ENCODE measurements around the gene DTNB.

The DTNB gene

GRCh38 chr2:25504266-25504665 is 169.1 kb downstream of the DTNB start:
- DNase-seq (ENCODE audit: insufficient read length, low spot score) (no peak), FAIRE-seq (no peak)
- TF ChIP-seq SPI1 (IDR thresholded peaks at IDR 0.05; ENCODE audit: low read depth, low read length) (no peak), POU2F2 (IDR thresholded peaks at IDR 0.05; ENCODE audit: low read depth, low read length) (no peak), PAX5 (IDR thresholded peaks at IDR 0.05; ENCODE audit: insufficient read depth, low read length, severe bottlenecking) (no peak), POLR2AphosphoS5 (IDR thresholded peaks at IDR 0.05; ENCODE audit: low read depth, low read length) (no peak), POLR2A (IDR thresholded peaks at IDR 0.05; ENCODE audit: low read depth, low read length) (no peak), TAF1 (IDR thresholded peaks at IDR 0.05; ENCODE audit: low read depth, low read length) (no peak)

GRCh38 chr2:25499157-25499556 is 174.2 kb downstream of the DTNB start:
- no peak for DNase-seq (ENCODE audit: insufficient read length, low spot score)
- FAIRE-seq: no peak
- TF ChIP-seq POLR2AphosphoS5 (IDR thresholded peaks at IDR 0.05; ENCODE audit: low read depth, low read length) (no peak), TAF1 (IDR thresholded peaks at IDR 0.05; ENCODE audit: low read depth, low read length) (no peak), PAX5 (IDR thresholded peaks at IDR 0.05; ENCODE audit: insufficient read depth, low read length, severe bottlenecking) (no peak), POU2F2 (IDR thresholded peaks at IDR 0.05; ENCODE audit: low read depth, low read length) (no peak), POLR2A (IDR thresholded peaks at IDR 0.05; ENCODE audit: low read depth, low read length) (no peak), SPI1 (IDR thresholded peaks at IDR 0.05; ENCODE audit: low read depth, low read length) (no peak)

GRCh38 chr2:25497918-25498407 is 175.4 kb downstream of the DTNB start:
- DNase-seq (ENCODE audit: insufficient read length, low spot score) (no peak), FAIRE-seq (peak; percentile 38)
- TF ChIP-seq SPI1 (IDR thresholded peaks at IDR 0.05; ENCODE audit: low read depth, low read length) (peak; percentile 87), POU2F2 (IDR thresholded peaks at IDR 0.05; ENCODE audit: low read depth, low read length) (no peak)

- no peak for DNase-seq (ENCODE audit: insufficient read length, low spot score)
- no peak for TF ChIP-seq TAF1 (IDR thresholded peaks at IDR 0.05; ENCODE audit: low read depth, low read length)
- no peak for TF ChIP-seq POU2F2 (IDR thresholded peaks at IDR 0.05; ENCODE audit: low read depth, low read length)
- no peak for TF ChIP-seq POLR2A (IDR thresholded peaks at IDR 0.05; ENCODE audit: low read depth, low read length)
- TF ChIP-seq PAX5 (IDR thresholded peaks at IDR 0.05; ENCODE audit: insufficient read depth, low read length, severe bottlenecking): no peak
- TF ChIP-seq POLR2AphosphoS5 (IDR thresholded peaks at IDR 0.05; ENCODE audit: low read depth, low read length): no peak
- TF ChIP-seq SPI1 (IDR thresholded peaks at IDR 0.05; ENCODE audit: low read depth, low read length): no peak
- peak; percentile 87 for FAIRE-seq
Observed at GRCh38 chr2:25497229-25497917, 176.0 kb downstream of the DTNB start.

GRCh38 chr2:25494616-25495015 is 178.8 kb downstream of the DTNB start:
- FAIRE-seq: no peak
- DNase-seq (ENCODE audit: insufficient read length, low spot score): no peak
- TF ChIP-seq PAX5 (IDR thresholded peaks at IDR 0.05; ENCODE audit: insufficient read depth, low read length, severe bottlenecking) (no peak), SPI1 (IDR thresholded peaks at IDR 0.05; ENCODE audit: low read depth, low read length) (no peak), POLR2A (IDR thresholded peaks at IDR 0.05; ENCODE audit: low read depth, low read length) (no peak), TAF1 (IDR thresholded peaks at IDR 0.05; ENCODE audit: low read depth, low read length) (no peak), POU2F2 (IDR thresholded peaks at IDR 0.05; ENCODE audit: low read depth, low read length) (no peak), POLR2AphosphoS5 (IDR thresholded peaks at IDR 0.05; ENCODE audit: low read depth, low read length) (no peak)

GRCh38 chr2:25493207-25493606 is 180.2 kb downstream of the DTNB start:
- no peak for TF ChIP-seq SPI1 (IDR thresholded peaks at IDR 0.05; ENCODE audit: low read depth, low read length)
- no peak for TF ChIP-seq POU2F2 (IDR thresholded peaks at IDR 0.05; ENCODE audit: low read depth, low read length)
- TF ChIP-seq TAF1 (IDR thresholded peaks at IDR 0.05; ENCODE audit: low read depth, low read length): no peak
- TF ChIP-seq PAX5 (IDR thresholded peaks at IDR 0.05; ENCODE audit: insufficient read depth, low read length, severe bottlenecking): no peak
- DNase-seq (ENCODE audit: insufficient read length, low spot score) (no peak), FAIRE-seq (no peak)

GRCh38 chr2:25492726-25493125 is 180.7 kb downstream of the DTNB start:
- no peak for DNase-seq (ENCODE audit: insufficient read length, low spot score)
- no peak for FAIRE-seq
- TF ChIP-seq POLR2AphosphoS5 (IDR thresholded peaks at IDR 0.05; ENCODE audit: low read depth, low read length) (no peak), SPI1 (IDR thresholded peaks at IDR 0.05; ENCODE audit: low read depth, low read length) (no peak), POU2F2 (IDR thresholded peaks at IDR 0.05; ENCODE audit: low read depth, low read length) (no peak), TAF1 (IDR thresholded peaks at IDR 0.05; ENCODE audit: low read depth, low read length) (no peak), PAX5 (IDR thresholded peaks at IDR 0.05; ENCODE audit: insufficient read depth, low read length, severe bottlenecking) (no peak), POLR2A (IDR thresholded peaks at IDR 0.05; ENCODE audit: low read depth, low read length) (no peak)

GRCh38 chr2:25491966-25492532 is 181.3 kb downstream of the DTNB start:
- FAIRE-seq (no peak), DNase-seq (ENCODE audit: insufficient read length, low spot score) (no peak)
- TF ChIP-seq PAX5 (IDR thresholded peaks at IDR 0.05; ENCODE audit: insufficient read depth, low read length, severe bottlenecking): no peak
- TF ChIP-seq POLR2AphosphoS5 (IDR thresholded peaks at IDR 0.05; ENCODE audit: low read depth, low read length): no peak
- TF ChIP-seq POU2F2 (IDR thresholded peaks at IDR 0.05; ENCODE audit: low read depth, low read length): no peak
- no peak for TF ChIP-seq POLR2A (IDR thresholded peaks at IDR 0.05; ENCODE audit: low read depth, low read length)
- no peak for TF ChIP-seq SPI1 (IDR thresholded peaks at IDR 0.05; ENCODE audit: low read depth, low read length)
- TF ChIP-seq TAF1 (IDR thresholded peaks at IDR 0.05; ENCODE audit: low read depth, low read length): no peak

- TF ChIP-seq PAX5 (IDR thresholded peaks at IDR 0.05; ENCODE audit: insufficient read depth, low read length, severe bottlenecking): no peak
- no peak for TF ChIP-seq SPI1 (IDR thresholded peaks at IDR 0.05; ENCODE audit: low read depth, low read length)
- no peak for TF ChIP-seq POLR2A (IDR thresholded peaks at IDR 0.05; ENCODE audit: low read depth, low read length)
- no peak for TF ChIP-seq POU2F2 (IDR thresholded peaks at IDR 0.05; ENCODE audit: low read depth, low read length)
- no peak for TF ChIP-seq TAF1 (IDR thresholded peaks at IDR 0.05; ENCODE audit: low read depth, low read length)
- no peak for TF ChIP-seq POLR2AphosphoS5 (IDR thresholded peaks at IDR 0.05; ENCODE audit: low read depth, low read length)
- DNase-seq (ENCODE audit: insufficient read length, low spot score) (no peak), FAIRE-seq (no peak)
Observed at GRCh38 chr2:25491003-25491696, 182.2 kb downstream of the DTNB start.

Data from GM12891 (cell line).